Thyroid gland (tissue), 4 donors: ENCODE measurements around the gene ZNF205. TPM values are rescaled to one million over a fixed set of nuclear protein-coding genes. Genes with fewer than 3 reads are reported as not detected.
A peak's percentile ranks its signal among the peaks of the same experiment; 100 is the strongest.
"Not testable (repeated sequence)": the region's sequence is repeated elsewhere in the genome, so short reads cannot be mapped to it uniquely, and the experiment has no call there.

Experiments
- DNase-seq, 2 donors: peaks; one replicate each; pipeline ENCODE4 v3.0.0-alpha.2; 2019
- H3K27ac ChIP-seq, 3 donors: fragments of 200-600 bp; sonication (generic); 1 replicate in 2 of 3; 2 replicates in 1 of 3; pipeline ENCODE4 v1.5.1; 2016 to 2019; ENCODE audit warnings: mild to moderate bottlenecking in 1 of 3, moderate library complexity in 1 of 3
- H3K27me3 ChIP-seq: fragments of 200-600 bp; sonication (generic); one replicate; pipeline ENCODE4 v1.5.1; 2019
- H3K36me3 ChIP-seq, 2 donors: fragments of 200-600 bp; sonication (generic); one replicate each; pipeline ENCODE4 v1.5.1; 2016 to 2019
- H3K4me1 ChIP-seq, 2 donors: fragments of 200-600 bp; sonication (generic); one replicate each; pipeline ENCODE4 v1.5.1; 2017 to 2019
- H3K4me3 ChIP-seq, 3 donors: fragments of 200-600 bp; sonication (generic); replicated peaks in 1 of 3; 1 replicate in 2 of 3; 2 replicates in 1 of 3; pipeline ENCODE4 v1.5.1; 2016; ENCODE audit warnings: mild to moderate bottlenecking in 1 of 3
- H3K9me3 ChIP-seq: fragments of 200-600 bp; sonication (generic); one replicate; pipeline ENCODE4 v1.5.1; 2017
- CTCF ChIP-seq, 6 experiments: fragments of 200-600 bp in 3 of 6; fragments of 450-650 bp in 3 of 6; sonication (generic) in 3 of 6; IDR thresholded peaks; one replicate each; pipeline ENCODE4 v1.5.1; 2016 to 2019; ENCODE audit warnings: antibody characterized with exemption in 6 of 6, mild to moderate bottlenecking in 2 of 6, inconsistent platforms in 1 of 6, moderate library complexity in 1 of 6
- POLR2A ChIP-seq, 2 donors: fragments of 450-650 bp; IDR thresholded peaks; one replicate each; pipeline ENCODE4 v1.6.1; 2017; ENCODE audit warnings: antibody characterized with exemption in 2 of 2, mild to moderate bottlenecking in 2 of 2, moderate library complexity in 1 of 2
- whole genome bisulfite sequencing, 2 donors: methylation state at CpG; one replicate each; pipeline ENCODE4 v1.1.5; 2017; 5-methylcytosine and 5-hydroxymethylcytosine counted together
- intact Hi-C: fragments of 100-400 bp; cut with DNase I; formaldehyde crosslinking; loops from one replicate; pipeline ENCODE4 v1.15.1; 2023
- total RNA-seq, 4 donors: library from RNA; depleted of rRNA; stranded (reverse); fragments of >200 nt; gene quantifications; one replicate each; pipeline ENCODE4 v1.2.3, GENCODE V29; 2016

ZNF205 gene
- total RNA-seq, 4 donors from 2014 or later = 18.5 to 28.9 (median 19.6) TPM

DNA sequence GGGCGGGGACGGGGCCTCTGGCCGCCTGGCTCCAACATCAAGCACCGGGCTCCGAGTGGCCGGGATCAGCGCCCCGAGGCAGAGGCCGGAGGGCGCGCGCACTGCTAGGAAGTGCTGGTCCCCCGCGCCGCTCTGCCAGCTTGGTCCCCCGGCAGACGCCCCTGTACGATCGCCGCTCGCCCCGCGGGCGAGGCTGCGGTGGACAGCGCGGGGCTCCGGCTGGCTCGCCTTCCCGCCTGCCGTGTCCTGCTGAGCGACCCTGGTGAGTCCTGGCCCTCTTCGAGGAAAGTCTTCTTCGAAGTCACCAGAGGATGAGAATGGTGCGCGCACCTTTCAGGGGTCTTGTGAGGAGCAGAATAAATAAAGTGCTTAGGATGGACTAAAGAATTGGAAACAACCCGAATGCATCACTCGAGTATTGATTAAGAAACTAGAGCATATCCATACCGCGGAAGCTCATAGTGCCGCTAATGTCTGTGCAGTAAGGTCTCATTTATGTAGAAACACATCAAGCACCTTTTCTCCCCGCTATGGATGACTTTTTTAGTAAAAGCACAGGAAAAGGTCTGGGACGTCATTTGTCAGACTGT, 22.8 kb downstream of the ZNF205 start:
- DNase-seq = no peak
- Histone ChIP-seq H3K4me3 (peak overlapping the region; percentile 72 to 93 (median 83)), H3K4me1 (peaks cover 8 to 12% of the 10 kb centered on the region in 2 donors), H3K36me3 (peaks cover 0 to 4% of the 10 kb centered on the region in 2 donors), H3K27me3 (no peaks in the 10 kb centered on the region), H3K9me3 (no peaks in the 10 kb centered on the region), H3K27ac (peak overlapping the region; percentile 72 to 95 (median 84))
- 1 to 2% methylated on average over 13 to 16 of the region's 43 CpGs for WGBS, 2 donors
- intact Hi-C loops = no loop called here
- TF ChIP-seq POLR2A (IDR thresholded peaks at IDR 0.05) (peak in 1 of 2 donors; percentile 3), CTCF (IDR thresholded peaks at IDR 0.05) (no peak)

GRCh38 chr16:3137267-3137666, 24.9 kb downstream of the ZNF205 start:
- DNase-seq = no peak
- intact Hi-C loops = no loop called here
- 93 to 99% methylated on average over 10 to 13 of the region's 13 CpGs for WGBS, 2 donors

GRCh38 chr16:3138342-3138741, 26.0 kb downstream of the ZNF205 start:
- WGBS, 2 donors = 91 to 93% methylated on average over 4 to 13 of the region's 21 CpGs
- H3K27ac ChIP-seq = no peak overlapping the region
- intact Hi-C loops = no loop called here
- DNase-seq = no peak
- TF ChIP-seq CTCF (IDR thresholded peaks at IDR 0.05) = no peak
- H3K9me3 ChIP-seq = no peaks in the 10 kb centered on the region
- no peaks in the 10 kb centered on the region for H3K27me3 ChIP-seq
- H3K36me3 ChIP-seq = peaks cover 0 to 9% of the 10 kb centered on the region in 2 donors
- H3K4me1 ChIP-seq = peaks cover 8 to 10% of the 10 kb centered on the region in 2 donors
- H3K4me3 ChIP-seq = no peak overlapping the region

More at GRCh38 chr16:3137267-3137666, 24.9 kb downstream of the ZNF205 start:
- H3K36me3 ChIP-seq = peaks cover 0 to 9% of the 10 kb centered on the region in 2 donors
- H3K27me3 ChIP-seq = no peaks in the 10 kb centered on the region
- peaks cover 8 to 12% of the 10 kb centered on the region in 2 donors for H3K4me1 ChIP-seq
- TF ChIP-seq CTCF (IDR thresholded peaks at IDR 0.05) (no peak), POLR2A (IDR thresholded peaks at IDR 0.05) (no peak)
- no peaks in the 10 kb centered on the region for H3K9me3 ChIP-seq
- H3K27ac ChIP-seq = no peak overlapping the region
- no peak overlapping the region for H3K4me3 ChIP-seq

DNA sequence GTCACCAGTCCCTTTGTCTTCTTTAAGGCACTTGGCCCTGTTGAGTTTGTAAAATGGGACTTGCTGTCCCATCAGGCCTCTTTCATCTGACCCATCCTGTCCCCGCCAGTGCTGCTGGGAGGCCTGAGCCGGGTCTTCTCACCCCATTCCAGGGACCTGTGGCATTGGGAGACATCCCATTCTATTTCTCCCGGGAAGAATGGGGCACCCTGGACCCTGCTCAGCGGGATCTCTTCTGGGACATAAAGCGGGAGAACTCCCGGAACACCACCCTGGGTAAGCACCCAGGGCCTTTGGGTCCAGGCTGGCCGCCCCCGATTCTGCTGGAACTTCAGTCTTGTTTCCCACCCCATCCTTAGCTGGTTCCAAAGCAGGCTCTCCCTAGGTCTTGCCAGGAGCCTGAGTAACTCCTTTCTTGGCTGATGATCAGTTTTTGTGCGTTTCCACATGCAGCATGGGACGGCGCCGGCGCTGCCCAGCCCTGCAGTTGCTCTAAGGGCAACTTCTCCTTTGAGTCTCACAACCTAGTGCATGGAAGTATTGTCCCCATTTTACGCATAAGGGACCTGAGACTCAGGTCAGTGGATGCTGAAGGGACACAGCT, 26.5 kb downstream of the ZNF205 start:
- peaks cover 0 to 9% of the 10 kb centered on the region in 2 donors for H3K36me3 ChIP-seq
- no peak overlapping the region for H3K4me3 ChIP-seq

DNA sequence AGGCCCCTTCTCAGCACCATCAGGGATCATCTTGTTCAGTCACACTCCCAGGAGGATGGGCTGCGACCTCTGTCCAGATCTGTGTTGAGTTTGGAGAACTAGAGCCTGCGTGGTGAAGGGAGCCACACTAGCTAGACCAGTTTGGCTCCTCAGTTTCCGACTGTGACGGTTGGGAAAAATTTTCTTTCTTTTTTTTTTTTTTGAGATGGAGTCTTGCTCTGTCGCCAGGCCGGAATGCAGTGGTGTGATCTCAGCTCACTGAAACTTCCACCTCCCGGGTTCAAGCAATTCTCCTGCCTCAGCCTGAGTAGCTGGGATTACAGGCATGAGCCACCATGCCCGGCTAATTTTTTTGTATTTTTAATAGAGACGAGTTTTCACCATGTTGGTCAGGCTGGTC, 27.2 kb downstream of the ZNF205 start:
- intact Hi-C loops, H3K36me3 ChIP-seq, DNase-seq, H3K4me1 ChIP-seq, H3K27me3 ChIP-seq, H3K4me3 ChIP-seq, H3K27ac ChIP-seq, H3K9me3 ChIP-seq: not testable (repeated sequence)
- WGBS, 2 donors = 87 to 90% methylated on average over 9 of the region's 9 CpGs

More for the DNA sequence above, 26.5 kb downstream of the ZNF205 start:
- intact Hi-C loops = no loop called here
- Histone ChIP-seq H3K27ac (no peak overlapping the region), H3K4me1 (peaks cover 2 to 4% of the 10 kb centered on the region in 2 donors), H3K27me3 (no peaks in the 10 kb centered on the region), H3K9me3 (no peaks in the 10 kb centered on the region)
- no peak for DNase-seq
- WGBS, 2 donors = 87 to 97% methylated on average over 10 to 14 of the region's 14 CpGs
- no peak for TF ChIP-seq CTCF (IDR thresholded peaks at IDR 0.05)
- TF ChIP-seq POLR2A (IDR thresholded peaks at IDR 0.05) = no peak
